GM18951 (cell line): ENCODE measurements around the gene MB21D2.
"Not testable (repeated sequence)": the region's sequence is repeated elsewhere in the genome, so short reads cannot be mapped to it uniquely, and the experiment has no call there.

ENCODE experiments used
- POLR2A ChIP-seq: IDR thresholded peaks from 4 replicates; pipeline ENCODE4 v1.6.1; 2011; ENCODE audit warnings: mild to moderate bottlenecking; ENCODE audit not compliant: insufficient read length, insufficient read depth; ENCODE audit errors: extremely low read depth
- in situ Hi-C: fragments of 300-500 bp; cut with MboI; formaldehyde crosslinking; loops from one replicate; pipeline ENCODE4 v1.12.0; 2022; ENCODE audit warnings: low sequenced_read_pairs, mixed read lengths, inconsistent platforms; ENCODE audit not compliant: unreplicated experiment

MB21D2 gene

GRCh38 chr3:192799721-192800120 is 117.9 kb downstream of the MB21D2 start:
- in situ Hi-C loops, result loop anchor here (25.0 kb wide), 2 partner anchors 237 to 763 kb away; partner anchors contain the start of gene ATP13A4
- TF ChIP-seq POLR2A, result no peak

- in situ Hi-C loops, result loop anchor here (25.0 kb wide), 1 partner anchor 233 kb away; no protein-coding TSS in a partner anchor
- TF ChIP-seq POLR2A, result no peak
Observed at GRCh38 chr3:192795021-192795420, 122.6 kb downstream of the MB21D2 start.

- in situ Hi-C loops, result loop anchor here (25.0 kb wide), 1 partner anchor 232 kb away; no protein-coding TSS in a partner anchor
- TF ChIP-seq POLR2A, result no peak
Observed at GRCh38 chr3:192794216-192794615, 123.4 kb downstream of the MB21D2 start.

- in situ Hi-C loops, result loop anchor here (25.0 kb wide), 1 partner anchor 227 kb away; no protein-coding TSS in a partner anchor
Observed at GRCh38 chr3:192788816-192789515, 128.7 kb downstream of the MB21D2 start.

GRCh38 chr3:192778508-192778907 is 139.1 kb downstream of the MB21D2 start:
- no peak for TF ChIP-seq POLR2A
- in situ Hi-C loops, result loop anchor here (25.0 kb wide), 1 partner anchor 216 kb away; no protein-coding TSS in a partner anchor

- in situ Hi-C loops, result not testable (repeated sequence)
Observed at GRCh38 chr3:192774341-192774740, 143.3 kb downstream of the MB21D2 start.

- in situ Hi-C loops, result no loop called here
- TF ChIP-seq POLR2A, result no peak
Observed at GRCh38 chr3:192772240-192772894, 145.3 kb downstream of the MB21D2 start.

- in situ Hi-C loops, result no loop called here
- TF ChIP-seq POLR2A, result no peak
Observed at GRCh38 chr3:192758654-192759053, 159.0 kb downstream of the MB21D2 start.

GRCh38 chr3:192751148-192751547 is 166.5 kb downstream of the MB21D2 start:
- in situ Hi-C loops, result no loop called here
- TF ChIP-seq POLR2A, result no peak

- in situ Hi-C loops, result no loop called here
Observed at GRCh38 chr3:192750201-192750600, 167.5 kb downstream of the MB21D2 start.

GRCh38 chr3:192747746-192748145 is 169.9 kb downstream of the MB21D2 start:
- in situ Hi-C loops, result no loop called here
- TF ChIP-seq POLR2A, result no peak

More at GRCh38 chr3:192750201-192750600, 167.5 kb downstream of the MB21D2 start:
- TF ChIP-seq POLR2A, result no peak

GRCh38 chr3:192747145-192747544 is 170.5 kb downstream of the MB21D2 start:
- in situ Hi-C loops, result no loop called here
- no peak for TF ChIP-seq POLR2A
